IPS-NIHi11 (cell line): Measurements from ENCODE around the gene FAP.

Source experiments
- DNase-seq: peaks from one replicate; pipeline ENCODE4 v3.0.0; 2012; ENCODE audit warnings: mixed read lengths, low spot score

The FAP gene

GRCh38 chr2:162242586-162243280 is 512 bp downstream of the FAP start:
- DNase-seq, result no peak

GRCh38 chr2:162241571-162241970 is 1.7 kb downstream of the FAP start:
- DNase-seq, result no peak

GRCh38 chr2:162234620-162235462 is 8.4 kb downstream of the FAP start:
- DNase-seq, result no peak

- no peak for DNase-seq
Measured at GRCh38 chr2:162233197-162233596, 10.0 kb downstream of the FAP start.

- DNase-seq, result no peak
Measured at GRCh38 chr2:162232671-162233070, 10.6 kb downstream of the FAP start.

- DNase-seq, result no peak
Measured at GRCh38 chr2:162232027-162232426, 11.2 kb downstream of the FAP start.

GRCh38 chr2:162230761-162231160 is 12.5 kb downstream of the FAP start:
- no peak for DNase-seq

- no peak for DNase-seq
Measured at GRCh38 chr2:162226836-162227235, 16.4 kb downstream of the FAP start.

GRCh38 chr2:162221064-162221463 is 22.2 kb downstream of the FAP start:
- peak; percentile 79 for DNase-seq

GRCh38 chr2:162220368-162220767 is 22.9 kb downstream of the FAP start:
- no peak for DNase-seq

GRCh38 chr2:162219426-162219825 is 23.8 kb downstream of the FAP start:
- DNase-seq, result no peak

- DNase-seq, result no peak
Measured at GRCh38 chr2:162217598-162217997, 25.6 kb downstream of the FAP start.

GRCh38 chr2:162215162-162215561 is 28.1 kb downstream of the FAP start:
- DNase-seq, result no peak

GRCh38 chr2:162212366-162212765 is 30.9 kb downstream of the FAP start:
- no peak for DNase-seq

GRCh38 chr2:162211732-162212131 is 31.5 kb downstream of the FAP start:
- DNase-seq, result no peak

- no peak for DNase-seq
Measured at GRCh38 chr2:162210385-162210784, 32.9 kb downstream of the FAP start.

GRCh38 chr2:162202203-162202602 is 41.0 kb downstream of the FAP start:
- DNase-seq, result no peak

- DNase-seq, result no peak
Measured at GRCh38 chr2:162200636-162201035, 42.6 kb downstream of the FAP start.

- DNase-seq, result no peak
Measured at GRCh38 chr2:162199913-162200312, 43.3 kb downstream of the FAP start.

- DNase-seq, result no peak
Measured at GRCh38 chr2:162198239-162198638, 45.0 kb downstream of the FAP start.

GRCh38 chr2:162197069-162197825 is 46.0 kb downstream of the FAP start:
- DNase-seq, result no peak

GRCh38 chr2:162196638-162197037 is 46.6 kb downstream of the FAP start:
- no peak for DNase-seq

- DNase-seq, result no peak
Measured at GRCh38 chr2:162188451-162188850, 54.8 kb downstream of the FAP start.
